CD1c-positive myeloid dendritic cell (primary cell): ENCODE data around the gene TGFB2.
"Not testable (repeated sequence)": the region's sequence is repeated elsewhere in the genome, so short reads cannot be mapped to it uniquely, and the experiment has no call there.

Source experiments
- DNase-seq: peaks from one replicate; pipeline ENCODE4 v3.0.0-alpha.2; 2016; ENCODE audit errors: extremely low spot score

Gene TGFB2

DNA sequence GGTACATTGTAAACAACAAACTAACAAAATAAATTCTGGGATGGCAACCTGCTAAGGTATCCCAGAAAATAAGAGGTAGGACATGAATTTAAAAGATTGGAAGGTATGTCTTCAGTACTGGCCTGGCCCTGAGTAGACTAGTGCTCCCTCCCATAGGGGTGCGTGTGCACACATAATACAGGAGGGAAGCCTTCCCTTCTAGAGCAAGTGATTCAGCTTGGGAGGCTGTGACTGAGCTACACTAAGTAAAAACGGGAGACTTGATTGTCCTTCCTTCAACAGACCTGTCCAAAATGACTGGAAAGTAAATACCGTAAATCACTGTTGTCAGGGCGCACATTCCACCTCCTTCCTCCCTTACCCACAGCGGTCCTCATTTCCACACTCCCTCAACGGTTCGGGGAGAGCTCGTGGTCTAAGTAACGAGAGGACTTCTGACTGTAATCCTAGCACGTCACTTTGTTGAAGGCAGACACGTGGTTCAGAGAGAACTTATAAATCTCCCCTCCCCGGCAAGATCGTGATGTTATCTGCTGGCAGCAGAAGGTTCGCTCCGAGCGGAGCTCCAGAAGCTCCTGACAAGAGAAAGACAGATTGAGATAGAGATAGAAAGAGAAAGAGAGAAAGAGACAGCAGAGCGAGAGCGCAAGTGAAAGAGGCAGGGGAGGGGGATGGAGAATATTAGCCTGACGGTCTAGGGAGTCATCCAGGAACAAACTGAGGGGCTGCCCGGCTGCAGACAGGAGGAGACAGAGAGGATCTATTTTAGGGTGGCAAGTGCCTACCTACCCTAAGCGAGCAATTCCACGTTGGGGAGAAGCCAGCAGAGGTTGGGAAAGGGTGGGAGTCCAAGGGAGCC is at the start of gene TGFB2:
TSS of gene TGFB2 (plus strand) at position 523 of the 859 bp plus-strand sequence. CDS start 1,366 bp downstream, outside the sequence.
- DNase-seq = peak; percentile 52

DNA sequence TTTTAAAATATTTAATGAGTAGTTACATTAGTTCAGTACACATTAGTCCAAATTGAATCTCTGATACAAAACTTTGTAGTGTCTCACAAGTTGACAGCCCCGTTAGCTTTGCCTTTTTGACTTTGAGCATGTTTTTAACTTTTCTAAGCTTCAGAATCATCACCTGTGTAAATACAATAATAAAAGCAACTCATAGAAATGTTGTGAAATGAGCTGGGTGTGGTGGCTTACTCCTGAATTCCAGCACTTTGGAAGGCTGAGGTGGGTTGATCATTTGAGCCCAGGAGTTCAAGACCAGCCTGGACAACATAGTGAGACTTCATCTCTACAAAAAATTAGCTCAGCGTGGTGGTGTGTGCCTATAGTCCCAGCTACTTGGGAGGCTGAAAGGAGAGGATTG is 49.0 kb upstream of the TGFB2 start:
- no peak for DNase-seq

DNA sequence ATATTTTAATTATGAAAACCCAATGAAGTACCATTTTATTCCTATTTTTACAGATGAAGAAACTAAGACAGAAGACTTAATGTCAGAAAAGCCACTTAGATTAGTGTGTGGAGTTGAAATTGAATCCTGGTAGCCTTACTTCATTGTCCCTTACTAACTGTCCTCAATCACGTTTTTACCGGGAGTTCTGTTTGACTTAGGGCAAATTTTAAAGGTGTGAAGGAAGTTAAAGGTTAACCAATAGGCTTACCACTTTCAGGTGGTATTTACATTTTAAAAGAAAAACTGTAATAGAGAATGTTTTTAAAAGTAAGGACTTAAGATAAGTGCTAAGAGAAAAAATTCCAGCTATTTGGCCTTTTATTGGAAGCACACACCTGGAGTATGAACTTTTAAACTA is 47.7 kb upstream of the TGFB2 start:
- DNase-seq = no peak

DNA sequence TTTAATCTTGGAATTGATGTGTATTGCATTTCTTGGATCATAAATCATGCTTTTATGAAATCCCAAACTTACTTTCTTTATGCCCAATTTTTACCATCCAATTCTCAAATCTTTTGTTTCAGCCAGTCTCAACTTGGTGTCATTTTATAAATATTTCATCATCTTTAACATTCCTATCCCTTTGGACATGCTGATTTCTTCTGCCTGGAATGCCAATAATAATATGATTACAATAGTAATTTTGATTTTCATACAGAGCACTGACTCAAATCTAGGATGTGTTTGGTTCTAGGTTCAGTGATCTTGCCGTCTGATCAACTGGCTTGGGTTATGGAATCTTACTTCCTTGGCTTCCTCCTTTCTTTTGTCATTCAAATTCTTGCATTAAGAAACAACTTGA is 47.3 kb upstream of the TGFB2 start:
- DNase-seq = no peak

DNA sequence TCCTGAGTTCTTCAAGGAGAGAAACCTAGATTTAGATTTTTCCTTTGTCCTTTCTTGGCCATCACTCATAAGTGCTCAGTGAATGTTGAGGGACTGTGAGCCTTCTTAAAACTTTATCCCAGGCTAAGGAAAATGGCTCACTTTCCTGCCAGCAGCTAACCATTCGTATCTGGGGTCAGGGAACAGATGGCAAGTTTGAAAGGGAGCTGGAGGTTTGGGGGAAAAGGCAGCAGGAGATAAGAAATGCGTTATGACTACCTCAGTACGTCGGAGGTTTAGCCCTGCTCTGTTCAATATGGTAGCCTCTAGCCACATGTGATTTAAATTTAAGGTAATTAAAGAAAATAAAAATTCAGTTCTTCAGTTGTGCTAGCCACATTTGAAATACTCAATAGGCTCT is 46.7 kb upstream of the TGFB2 start:
- no peak for DNase-seq

DNA sequence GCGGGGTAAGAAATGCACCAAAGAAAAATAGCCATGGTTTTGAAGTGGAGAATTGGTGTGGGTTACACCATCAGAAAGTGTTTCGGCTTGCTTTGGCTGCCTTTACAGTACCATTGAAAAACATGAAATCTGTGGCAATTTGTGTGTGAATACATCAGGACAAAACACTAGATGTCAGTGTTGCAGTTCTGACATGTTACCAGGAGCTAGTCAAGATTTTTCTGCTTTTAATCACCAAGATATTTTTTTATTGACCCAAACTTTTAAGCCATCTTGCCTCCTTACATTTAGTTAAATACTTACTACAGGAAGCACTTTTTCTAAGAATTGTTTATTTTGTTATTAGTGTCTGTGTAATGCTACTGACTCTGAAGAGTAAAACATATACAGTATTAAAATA is 45.7 kb upstream of the TGFB2 start:
- DNase-seq = no peak

DNA sequence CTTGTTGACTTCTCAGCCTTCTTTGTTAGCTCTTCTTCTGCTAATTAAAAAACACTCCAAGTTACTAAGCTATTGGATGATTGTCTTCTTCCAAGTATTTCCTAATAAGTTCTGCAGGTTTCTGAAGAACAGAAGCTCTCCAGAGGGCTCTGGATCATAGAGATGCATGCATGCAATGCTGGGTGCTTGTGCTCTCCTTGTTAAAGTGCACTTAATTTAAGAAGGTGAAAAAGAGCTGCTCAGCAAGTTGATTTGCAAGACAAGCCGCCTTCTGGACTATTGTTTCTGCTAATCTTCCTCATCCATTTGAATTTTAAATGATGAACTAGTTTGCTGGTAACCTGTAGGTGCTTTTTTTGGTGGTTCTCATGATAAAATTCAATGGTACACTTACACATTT is 43.9 kb upstream of the TGFB2 start:
- DNase-seq = no peak

DNA sequence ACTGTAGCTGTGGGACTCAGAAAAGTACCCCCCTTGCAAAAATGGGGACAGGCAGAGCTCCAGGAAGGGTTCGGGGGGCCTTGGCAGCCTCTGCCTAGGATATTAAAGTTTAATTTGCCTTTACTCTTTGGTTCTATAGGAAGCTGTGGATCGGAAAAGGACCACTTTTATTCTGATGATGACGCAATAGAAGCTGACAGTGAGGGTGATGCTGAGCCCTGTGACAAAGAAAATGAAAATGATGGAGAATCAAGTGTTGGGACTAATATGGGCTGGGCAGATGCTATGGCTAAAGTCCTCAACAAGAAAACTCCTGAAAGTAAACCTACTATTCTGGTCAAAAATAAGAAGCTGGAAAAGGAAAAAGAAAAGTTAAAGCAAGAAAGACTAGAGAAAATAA is 43.0 kb upstream of the TGFB2 start:
- no peak for DNase-seq

DNA sequence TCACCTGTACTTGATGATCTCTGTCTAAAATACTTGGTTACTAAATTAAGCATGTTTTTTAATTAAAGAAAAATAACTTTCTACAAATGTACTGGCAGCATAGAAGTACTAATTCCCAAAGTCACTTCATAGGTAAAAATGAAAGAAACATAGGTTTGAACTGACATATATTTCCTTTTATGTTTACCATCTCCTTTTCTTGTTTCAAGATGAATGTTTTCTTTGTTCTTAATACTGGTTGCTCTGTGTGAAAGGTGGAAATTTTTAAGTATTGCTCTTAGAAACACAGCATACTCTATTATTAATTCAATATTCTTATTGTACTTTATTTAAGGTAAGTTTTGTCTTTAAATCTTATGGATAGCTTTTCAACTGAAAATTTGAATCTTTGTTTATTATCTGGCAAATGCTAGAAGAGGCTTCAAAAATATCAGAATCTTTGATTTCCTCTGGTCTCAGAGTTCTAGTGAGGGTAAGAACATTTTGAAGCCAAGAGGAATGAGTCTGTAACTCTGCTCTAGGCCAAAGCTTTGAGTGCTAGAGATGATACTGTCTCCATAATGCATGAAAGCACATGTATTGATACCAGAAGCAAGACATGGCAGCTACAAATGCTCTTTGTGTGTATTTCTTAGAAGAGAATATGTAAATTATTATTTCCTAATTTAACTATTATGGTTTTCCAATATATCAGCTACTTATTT is 41.8 kb upstream of the TGFB2 start:
- no peak for DNase-seq

DNA sequence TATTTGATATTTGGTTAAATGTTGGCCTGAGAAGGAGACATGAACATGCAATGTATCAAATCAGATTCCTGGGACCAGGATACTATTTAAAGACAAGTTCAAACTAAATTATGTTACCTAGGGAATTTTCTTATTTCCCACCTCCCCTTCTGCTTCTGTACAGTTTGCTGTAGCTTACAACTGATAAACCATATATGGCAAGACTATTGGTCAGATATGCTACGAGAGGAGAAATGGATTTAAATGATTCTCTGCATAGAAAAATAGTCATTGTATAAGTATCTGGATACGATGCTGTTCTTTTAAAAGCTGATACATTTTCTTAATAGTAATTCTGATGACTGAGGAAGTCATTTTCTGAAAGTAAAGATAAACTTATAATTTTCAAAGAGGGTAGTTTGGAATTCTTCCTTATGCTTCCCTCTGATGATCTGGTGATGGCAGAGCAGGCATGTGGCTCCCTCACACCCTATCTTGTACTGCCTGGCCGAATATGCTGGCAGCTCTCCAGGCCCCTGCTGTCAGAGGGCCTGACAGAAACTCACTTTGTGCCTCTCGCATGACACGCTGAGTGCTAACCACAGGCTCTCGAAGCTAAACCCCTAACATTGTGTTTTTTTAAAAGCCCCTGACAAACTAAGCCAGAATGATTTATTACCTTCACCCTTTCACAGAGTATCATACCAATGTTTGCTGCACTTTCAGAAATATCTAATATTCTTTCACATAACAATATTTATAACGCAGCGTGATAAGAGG is 40.7 kb upstream of the TGFB2 start:
- no peak for DNase-seq

DNA sequence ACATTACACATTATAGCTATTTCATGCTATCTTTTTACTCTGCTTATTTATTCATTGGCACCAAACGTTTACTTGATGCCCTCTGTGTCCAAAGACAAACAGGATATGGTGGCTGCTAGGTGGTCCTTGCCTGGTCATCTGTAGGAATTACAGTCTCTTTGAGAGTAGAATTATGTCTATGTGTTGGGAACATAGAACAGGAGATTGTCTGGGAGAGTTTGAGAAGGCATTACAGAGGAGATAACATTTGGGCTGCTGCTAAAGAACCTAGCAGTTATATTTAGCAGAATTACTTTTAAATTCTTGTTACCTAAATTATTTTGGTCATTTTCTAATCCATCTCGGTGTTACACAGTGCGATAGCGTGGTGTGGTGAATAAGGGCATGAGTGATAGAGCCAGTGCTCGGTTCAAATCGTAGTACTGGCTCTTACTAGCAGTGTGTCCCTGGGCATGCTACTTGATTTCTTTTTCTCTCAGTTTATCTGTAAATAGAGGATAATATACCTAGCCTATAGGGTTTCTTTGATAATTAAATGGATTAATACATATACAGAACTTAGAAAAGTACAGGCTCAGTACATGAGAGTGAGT is 39.6 kb upstream of the TGFB2 start:
- DNase-seq = no peak

DNA sequence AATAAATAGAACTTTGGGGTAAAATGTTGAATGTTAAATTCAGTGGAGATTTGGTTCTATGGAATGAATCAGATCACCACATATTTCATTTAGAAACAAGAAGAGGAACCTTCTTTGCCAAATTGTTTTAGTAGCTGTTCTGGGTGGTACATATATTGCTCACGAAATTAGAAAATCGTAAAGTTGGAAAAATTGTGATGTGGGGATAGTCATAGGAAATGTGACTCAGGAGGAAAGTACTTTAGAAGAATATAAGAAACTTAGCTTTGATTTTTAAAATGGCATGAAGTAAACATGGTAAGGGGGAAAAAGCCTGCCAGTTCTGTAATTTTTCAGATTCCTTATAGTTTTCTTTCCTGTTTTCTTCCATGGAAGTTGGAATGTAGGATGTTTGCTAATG is 32.6 kb upstream of the TGFB2 start:
- no peak for DNase-seq

DNA sequence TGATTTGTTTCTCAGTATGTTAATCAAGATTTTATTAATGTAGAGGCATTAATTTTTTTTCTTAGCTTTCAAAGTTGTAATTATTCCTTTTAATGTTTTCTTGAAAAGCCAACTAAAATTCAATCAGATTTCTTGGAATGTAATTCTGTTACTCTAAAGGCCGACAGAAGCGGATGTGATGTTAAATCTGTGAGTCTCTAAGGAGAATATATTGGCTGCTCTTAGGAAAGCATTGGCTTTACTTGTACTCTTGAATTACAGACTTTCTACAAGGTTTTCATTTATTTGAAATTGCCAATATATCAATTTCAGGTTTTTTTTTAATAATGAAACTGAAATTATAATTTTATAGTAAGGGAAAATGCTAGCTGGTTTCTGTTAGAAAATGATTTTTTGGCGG is 30.8 kb upstream of the TGFB2 start:
- DNase-seq = no peak

DNA sequence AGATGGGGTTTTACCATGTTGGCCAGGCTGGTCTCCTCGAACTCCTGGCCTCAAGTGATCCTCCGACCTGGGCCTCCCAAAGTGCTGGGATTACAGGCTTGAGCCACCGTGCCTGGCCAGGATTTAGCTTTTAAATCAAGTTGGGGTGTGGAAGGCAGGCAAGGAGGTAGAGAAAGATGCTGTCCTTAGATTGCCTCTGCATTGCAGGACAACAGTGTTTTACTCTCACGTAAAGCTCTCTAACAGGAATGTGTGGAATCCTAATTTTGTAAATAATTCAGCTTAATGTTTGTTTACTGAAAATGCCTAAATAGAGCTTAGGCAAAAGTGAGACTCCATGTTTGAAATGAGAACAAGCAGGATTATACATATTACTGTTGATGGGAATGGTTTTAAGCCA is 29.5 kb upstream of the TGFB2 start:
- no peak for DNase-seq

DNA sequence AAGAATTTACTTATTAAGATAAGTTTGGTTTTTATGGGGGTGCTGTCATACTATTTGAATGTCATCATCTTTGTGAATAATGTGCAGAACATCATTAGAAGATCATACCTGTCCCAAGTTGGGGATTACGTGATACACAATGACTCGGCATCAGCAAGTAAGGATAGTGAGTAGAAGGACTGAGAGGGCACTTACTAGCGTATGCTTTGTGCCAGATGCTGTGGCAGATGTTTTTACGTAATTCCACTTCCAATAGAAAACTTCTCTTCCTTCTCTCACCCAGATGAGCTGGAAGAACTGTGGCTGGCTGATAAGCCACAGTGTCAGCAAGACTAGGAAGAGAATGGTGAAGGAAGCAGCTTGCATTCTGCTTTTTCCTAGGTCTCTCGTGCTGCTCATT is 28.1 kb upstream of the TGFB2 start:
- DNase-seq = no peak

DNA sequence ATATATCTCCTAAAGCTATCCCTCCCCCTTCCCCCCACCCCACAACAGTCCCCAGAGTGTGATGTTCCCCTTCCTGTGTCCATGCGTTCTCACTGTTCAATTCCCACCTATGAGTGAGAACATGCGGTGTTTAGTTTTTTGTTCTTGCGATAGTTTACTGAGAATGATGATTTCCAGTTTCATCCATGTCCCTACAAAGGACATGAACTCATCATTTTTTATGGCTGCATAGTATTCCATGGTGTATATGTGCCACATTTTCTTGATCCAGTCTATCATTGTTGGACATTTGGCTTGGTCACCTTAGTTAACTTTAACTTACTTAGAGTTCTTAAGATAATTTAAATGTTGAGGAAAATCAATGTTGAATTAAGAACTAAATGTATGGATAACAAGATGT is 25.0 kb upstream of the TGFB2 start:
- DNase-seq = not testable (repeated sequence)

DNA sequence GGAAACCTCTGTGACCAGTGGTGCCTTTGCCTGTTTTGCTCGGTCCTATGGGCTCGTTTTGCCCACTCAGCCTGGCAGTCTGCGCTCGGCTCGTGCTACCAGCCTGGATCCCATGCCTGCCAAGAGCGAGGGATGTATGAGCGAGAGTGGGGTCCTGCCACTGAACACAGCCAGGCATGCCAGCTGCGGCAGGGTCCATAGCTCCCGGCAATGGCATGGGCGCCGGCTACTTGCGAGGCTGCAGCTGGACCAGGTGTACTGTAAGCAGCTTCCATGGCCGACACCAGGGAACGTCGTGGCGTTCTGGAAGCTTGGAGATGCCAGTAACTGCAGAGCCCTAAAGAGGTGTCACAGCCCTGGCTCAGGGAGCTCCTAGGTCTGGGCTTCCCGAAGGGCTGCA is 22.4 kb upstream of the TGFB2 start:
- no peak for DNase-seq

DNA sequence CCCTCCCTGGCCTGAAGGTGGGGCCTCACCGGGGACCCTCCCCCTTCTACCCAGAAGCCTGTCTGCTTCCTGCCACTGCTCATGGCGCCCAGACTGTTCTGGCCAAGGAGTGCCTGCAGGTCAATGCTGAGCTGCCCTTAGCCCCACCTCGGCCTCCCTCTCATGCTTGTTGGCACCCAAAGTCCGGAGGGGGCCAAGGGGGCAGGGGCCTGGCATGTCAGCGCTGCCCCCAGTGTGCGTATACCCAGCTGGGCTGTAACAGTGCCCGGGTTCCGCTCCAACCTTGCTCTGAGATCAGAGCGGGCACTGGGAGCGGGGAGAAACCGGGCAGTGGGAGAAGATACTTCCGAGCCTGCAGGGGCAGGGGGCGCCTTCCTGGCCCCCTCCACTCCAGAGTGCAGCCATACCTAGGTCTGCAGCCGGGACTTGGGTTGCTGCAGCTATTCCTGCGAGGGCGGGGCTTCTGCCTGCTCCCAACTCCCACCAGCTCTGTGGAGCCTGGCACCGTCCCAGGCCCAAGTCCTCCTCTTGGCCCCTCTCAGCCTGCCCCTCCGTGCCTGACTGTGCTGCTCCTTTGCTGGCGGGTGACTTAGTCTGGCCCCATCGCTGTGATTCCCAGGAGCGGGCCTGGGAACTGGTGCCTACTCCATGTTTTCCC is 21.4 kb upstream of the TGFB2 start:
- no peak for DNase-seq

DNA sequence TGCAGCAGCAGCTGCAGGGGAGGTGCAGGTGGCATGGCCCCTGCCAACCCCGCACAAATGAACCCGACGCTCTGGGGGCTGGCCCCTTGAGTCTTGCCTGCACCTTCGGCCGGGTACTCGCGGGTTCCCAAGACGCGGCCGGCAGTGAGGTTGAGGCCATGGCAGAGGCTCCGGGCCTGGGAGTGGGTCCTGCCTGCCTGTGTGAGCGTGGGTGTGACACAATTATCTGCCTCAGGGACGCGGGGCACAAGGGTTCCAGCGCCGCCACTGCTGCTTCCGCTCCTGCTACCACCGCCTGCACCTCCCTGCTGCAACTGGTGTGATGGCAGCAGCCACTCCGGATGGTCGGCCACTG is 20.9 kb upstream of the TGFB2 start:
- DNase-seq = no peak

DNA sequence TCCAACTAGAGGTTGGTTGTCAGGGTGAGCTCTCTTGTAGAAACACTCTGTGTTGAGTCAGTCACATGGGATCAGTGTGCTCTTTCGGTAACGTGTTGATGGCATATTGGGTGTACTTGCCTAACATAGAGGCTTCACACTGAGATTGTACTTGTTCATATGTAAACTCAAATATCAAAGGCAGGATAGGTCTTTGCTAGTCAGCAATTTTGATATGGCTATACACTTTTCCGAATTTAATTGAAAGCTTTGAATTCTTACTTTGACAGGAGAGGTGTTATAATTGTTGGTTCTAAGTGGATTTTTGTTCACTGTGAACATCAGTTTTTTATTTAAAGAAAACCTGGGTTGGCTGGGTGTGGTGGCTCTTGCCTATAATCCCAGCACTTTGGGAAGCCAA is 16.4 kb upstream of the TGFB2 start:
- DNase-seq = no peak

DNA sequence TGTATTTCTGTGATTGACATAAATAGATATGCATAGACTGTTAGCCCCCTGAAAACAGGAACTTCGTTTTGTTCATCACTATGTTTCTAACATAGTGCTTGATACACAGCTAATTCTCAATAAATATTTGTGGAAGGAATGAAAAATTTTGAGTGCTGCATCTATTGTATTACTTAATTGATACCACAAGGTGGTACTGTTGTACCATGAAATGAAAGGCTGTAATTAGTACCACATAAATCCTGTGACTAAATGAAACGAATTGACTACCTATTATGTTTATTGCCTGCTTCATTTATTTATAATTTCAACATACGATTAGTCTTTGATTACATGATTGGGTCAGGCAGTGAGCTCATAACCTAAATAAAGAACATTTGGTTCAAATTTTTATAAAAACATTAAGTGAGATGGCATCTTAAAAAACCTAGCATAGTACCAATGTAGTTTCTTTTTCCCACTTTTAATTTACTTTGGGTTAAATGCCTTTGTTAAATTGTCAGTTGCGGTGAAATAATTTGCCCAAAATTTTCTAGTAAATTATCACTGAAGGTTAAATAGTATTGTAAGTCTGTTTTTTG is 15.0 kb upstream of the TGFB2 start:
- peak; percentile 65 for DNase-seq
